Epithelial cell of proximal tubule (primary cell): ENCODE data around the gene ACSF2. TPM values are rescaled to one million over a fixed set of nuclear protein-coding genes. Genes with fewer than 3 reads are reported as not detected.

ENCODE experiments used
- DNase-seq: peaks from one replicate; pipeline ENCODE4 v3.0.0-alpha.2; 2011; ENCODE audit warnings: low read depth
- H3K4me3 ChIP-seq: 2 replicates; pipeline ENCODE4 v1.5.1; 2011; ENCODE audit warnings: low read depth, mild to moderate bottlenecking, low read length
- total RNA-seq: library from RNA; depleted of rRNA; stranded (reverse); fragments of >200 nt; gene quantifications from 2 replicates; pipeline ENCODE4 v1.2.3, GENCODE V29; 2015
- TF ChIP-seq, protein P1 (sequence below): conservative IDR thresholded peaks from 2 replicates; pipeline ENCODE4 v1.5.1; 2012; ENCODE audit warnings: low read depth, mild to moderate bottlenecking, low read length

ACSF2 gene
- total RNA-seq, 1 donor from 2014 or later, result 32.6 TPM

DNA sequence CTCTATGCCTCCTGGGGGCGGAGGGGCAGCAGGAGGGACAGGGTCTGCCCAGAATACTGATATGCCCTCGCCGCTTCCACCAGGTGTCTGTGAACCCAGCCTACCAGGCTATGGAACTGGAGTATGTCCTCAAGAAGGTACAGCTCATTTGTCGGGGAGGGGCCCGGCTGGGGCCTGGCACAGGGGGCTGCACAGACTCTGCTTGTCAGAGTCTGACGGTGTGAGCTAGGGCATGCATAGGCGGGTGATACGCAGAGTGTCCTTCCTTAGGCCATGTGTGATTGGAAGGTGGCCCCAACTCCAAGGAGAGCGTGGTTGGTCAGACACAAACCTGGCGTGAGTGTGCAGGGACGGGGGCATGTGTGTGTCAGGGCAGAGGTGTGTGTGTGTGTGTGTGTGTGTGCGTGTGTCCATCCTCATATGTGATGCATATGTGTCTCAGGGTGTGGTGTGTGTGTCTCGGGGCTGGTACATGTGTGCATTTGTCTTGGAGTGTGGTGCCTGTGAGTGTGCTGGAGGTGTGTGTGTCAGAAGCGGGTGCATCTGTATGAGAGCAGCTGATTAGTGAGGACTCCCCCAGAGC lies 35.6 kb downstream of the ACSF2 start:
- no peak for DNase-seq
- TF ChIP-seq, protein P1, sequence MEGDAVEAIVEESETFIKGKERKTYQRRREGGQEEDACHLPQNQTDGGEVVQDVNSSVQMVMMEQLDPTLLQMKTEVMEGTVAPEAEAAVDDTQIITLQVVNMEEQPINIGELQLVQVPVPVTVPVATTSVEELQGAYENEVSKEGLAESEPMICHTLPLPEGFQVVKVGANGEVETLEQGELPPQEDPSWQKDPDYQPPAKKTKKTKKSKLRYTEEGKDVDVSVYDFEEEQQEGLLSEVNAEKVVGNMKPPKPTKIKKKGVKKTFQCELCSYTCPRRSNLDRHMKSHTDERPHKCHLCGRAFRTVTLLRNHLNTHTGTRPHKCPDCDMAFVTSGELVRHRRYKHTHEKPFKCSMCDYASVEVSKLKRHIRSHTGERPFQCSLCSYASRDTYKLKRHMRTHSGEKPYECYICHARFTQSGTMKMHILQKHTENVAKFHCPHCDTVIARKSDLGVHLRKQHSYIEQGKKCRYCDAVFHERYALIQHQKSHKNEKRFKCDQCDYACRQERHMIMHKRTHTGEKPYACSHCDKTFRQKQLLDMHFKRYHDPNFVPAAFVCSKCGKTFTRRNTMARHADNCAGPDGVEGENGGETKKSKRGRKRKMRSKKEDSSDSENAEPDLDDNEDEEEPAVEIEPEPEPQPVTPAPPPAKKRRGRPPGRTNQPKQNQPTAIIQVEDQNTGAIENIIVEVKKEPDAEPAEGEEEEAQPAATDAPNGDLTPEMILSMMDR, result no peak
- no peak overlapping the region for H3K4me3 ChIP-seq

DNA sequence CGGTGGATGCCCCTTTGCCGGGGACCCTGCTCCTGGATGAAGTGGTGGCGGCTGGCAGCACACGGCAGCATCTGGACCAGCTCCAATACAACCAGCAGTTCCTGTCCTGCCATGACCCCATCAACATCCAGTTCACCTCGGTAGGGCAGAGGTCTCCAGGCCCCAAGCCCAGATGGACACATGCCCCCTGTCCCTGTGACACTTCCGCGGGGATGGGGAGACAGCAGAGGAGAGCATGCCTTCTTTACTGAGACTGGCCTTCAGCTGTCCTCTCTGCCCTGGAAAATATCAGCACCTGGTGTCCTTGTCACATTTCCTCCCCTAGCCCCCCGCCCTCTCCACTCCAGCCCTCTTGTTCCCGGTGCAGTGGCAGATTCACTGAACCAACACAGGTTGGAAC lies 36.4 kb downstream of the ACSF2 start:
- TF ChIP-seq, protein P1, result no peak
- DNase-seq, result no peak
- no peak overlapping the region for H3K4me3 ChIP-seq

DNA sequence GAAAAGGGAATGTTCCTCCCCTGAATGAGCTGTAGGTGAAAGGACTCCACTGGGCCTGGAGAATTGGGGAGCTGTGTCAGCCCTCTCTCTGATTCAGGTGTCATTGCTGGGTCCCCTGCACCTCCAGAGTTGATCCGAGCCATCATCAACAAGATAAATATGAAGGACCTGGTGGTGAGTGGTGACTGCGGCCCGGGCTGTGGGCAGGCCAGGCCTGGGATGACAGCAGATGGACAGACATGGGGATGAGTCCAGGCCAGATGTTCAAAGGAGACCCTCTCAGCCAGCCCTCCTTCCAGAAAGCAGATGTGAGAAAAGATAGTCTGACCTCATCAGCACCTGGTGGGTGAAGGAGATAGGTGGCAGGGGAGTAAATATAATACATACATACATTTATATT lies 38.1 kb downstream of the ACSF2 start:
- TF ChIP-seq, protein P1, result no peak
- H3K4me3 ChIP-seq, result no peak overlapping the region
- DNase-seq, result no peak

DNA sequence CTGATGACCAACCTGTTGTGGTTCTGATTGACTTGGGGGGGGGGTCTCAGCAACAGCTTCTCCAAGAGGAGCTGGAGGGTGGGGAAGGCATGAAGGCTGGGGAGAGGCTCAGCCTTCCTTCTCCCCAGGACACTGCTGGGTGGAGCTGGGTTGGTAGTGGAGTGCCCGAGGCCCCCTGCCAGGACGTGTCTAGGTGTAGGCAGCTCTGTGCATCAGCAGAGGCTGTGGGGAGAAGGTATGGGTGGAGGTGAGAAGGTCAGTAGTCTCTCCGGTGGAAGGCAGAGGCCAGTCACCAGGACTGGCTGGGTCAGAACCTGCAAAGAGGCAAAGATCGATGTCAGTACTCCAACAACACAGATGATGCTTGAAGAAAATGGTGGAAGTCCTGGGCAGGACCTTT lies 38.7 kb downstream of the ACSF2 start:
- no peak for DNase-seq
- TF ChIP-seq, protein P1, result no peak
- no peak overlapping the region for H3K4me3 ChIP-seq

DNA sequence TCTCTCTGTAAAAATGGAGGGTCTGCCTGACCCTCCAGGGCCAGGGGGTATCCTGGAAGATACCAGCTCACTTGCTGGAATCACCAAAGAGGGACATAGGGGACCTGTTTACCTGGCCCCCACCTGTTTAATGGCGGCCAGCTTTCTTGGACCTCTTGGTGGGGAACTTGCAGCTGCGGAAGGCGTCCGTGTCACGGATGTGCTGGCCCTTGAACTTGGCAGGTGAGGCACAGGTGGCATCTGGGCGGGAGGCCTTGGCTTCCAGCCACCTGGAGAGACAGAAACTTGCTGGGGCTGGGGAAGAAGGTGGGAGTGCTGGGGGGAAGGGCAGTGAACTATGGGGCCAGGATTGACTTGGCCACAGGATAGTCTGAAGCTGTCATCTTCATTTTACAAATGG lies 39.2 kb downstream of the ACSF2 start:
- no peak overlapping the region for H3K4me3 ChIP-seq
- no peak for DNase-seq
- TF ChIP-seq, protein P1, result no peak

DNA sequence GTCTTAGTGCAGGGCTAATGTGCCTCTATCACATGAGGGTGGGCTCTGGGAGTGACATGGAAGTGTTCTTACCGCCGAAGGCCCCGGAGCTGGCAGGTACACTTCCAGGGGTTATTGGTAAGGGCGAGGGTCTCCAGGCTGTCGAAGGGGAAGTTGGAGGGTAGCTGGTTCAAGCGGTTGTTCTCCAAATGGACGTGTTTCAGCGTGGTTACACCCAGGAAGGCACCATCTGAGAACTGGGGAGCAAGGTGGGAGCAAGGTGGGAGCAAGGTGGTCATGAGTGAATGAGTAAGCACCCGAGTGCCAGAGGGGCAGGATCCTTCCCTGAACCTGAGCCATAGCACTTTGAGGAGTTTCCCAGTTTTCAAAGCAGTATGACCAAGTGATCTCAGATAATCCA lies 39.6 kb downstream of the ACSF2 start:
- TF ChIP-seq, protein P1, result no peak
- no peak for DNase-seq

DNA sequence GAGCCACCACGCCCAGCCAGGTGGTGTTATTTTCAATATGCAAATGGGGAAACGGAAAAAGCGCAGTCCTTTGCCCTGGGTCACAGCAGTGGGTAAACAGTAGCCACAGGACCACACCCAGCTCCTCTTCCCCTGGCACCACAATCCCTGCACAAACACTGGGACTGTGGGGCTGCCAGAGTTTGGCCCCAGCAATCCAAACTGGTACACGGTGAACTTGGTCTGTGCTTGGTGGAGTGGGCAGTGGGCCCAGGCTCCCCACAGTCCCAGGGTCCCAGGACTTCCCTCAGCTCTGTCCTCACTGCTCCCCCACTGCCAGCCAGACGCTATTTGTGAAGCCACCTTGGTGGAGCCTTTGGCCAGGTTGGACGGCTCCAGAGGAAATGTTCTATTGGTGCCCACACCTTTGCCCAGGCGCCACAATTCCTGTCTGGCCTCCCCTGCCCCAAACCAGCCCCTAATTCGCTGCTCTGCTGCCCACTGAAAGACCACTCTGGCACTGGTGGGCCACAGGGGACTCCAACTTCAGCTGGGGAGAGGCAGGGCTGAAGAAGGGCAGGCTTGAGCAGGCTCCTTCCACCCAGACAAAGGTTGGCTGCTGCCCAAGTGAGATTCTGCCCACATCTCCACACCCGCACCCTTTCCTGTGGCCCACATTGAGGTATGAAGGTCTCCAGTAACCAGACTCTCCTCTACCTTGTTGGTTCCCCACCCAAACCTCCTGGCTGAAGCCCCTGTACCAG lies 40.5 kb downstream of the ACSF2 start:
- no peak for DNase-seq
- no peak overlapping the region for H3K4me3 ChIP-seq
- TF ChIP-seq, protein P1, result no peak

More for the DNA sequence above, 39.6 kb downstream of the ACSF2 start:
- no peak overlapping the region for H3K4me3 ChIP-seq
